Sigmoid colon (tissue), 7 donors: ENCODE measurements around the gene SPATS2L. TPM values are rescaled to one million over a fixed set of nuclear protein-coding genes. Genes with fewer than 3 reads are reported as not detected.

ENCODE experiments used
- DNase-seq: peaks from one replicate; pipeline ENCODE4 v3.0.0-alpha.2; 2019
- H3K27ac ChIP-seq, 4 donors: fragments of 200-600 bp; sonication (generic); one replicate each; pipeline ENCODE4 v1.5.1; 2016 to 2019; ENCODE audit warnings: mild to moderate bottlenecking in 1 of 4
- H3K27me3 ChIP-seq, 3 donors: fragments of 200-600 bp; sonication (generic); one replicate each; pipeline ENCODE4 v1.5.1; 2019; ENCODE audit warnings: mild to moderate bottlenecking in 1 of 3
- H3K36me3 ChIP-seq, 4 donors: fragments of 200-600 bp; sonication (generic); one replicate each; pipeline ENCODE4 v1.5.1; 2016 to 2019
- H3K4me1 ChIP-seq, 4 donors: fragments of 200-600 bp; sonication (generic); one replicate each; pipeline ENCODE4 v1.5.1; 2017 to 2019
- H3K4me3 ChIP-seq, 4 donors: fragments of 200-600 bp; sonication (generic); one replicate each; pipeline ENCODE4 v1.5.1; 2017 to 2019; ENCODE audit warnings: mild to moderate bottlenecking in 2 of 4, moderate library complexity in 1 of 4
- H3K9me3 ChIP-seq, 4 donors: fragments of 200-600 bp in 3 of 4; sonication (generic) in 3 of 4; one replicate each; pipeline versions ENCODE4 v1.5.1 to v1.6.1; 2013 to 2019
- EP300 ChIP-seq, 4 donors: sonication (generic); formaldehyde crosslinking; IDR thresholded peaks; one replicate each; pipeline ENCODE4 v1.6.1; 2017; ENCODE audit warnings: antibody characterized with exemption in 4 of 4
- POLR2A ChIP-seq, 2 donors: fragments of 450-650 bp; IDR thresholded peaks; one replicate each; pipeline ENCODE4 v1.6.1; 2016; ENCODE audit warnings: antibody characterized with exemption in 2 of 2, mild to moderate bottlenecking in 2 of 2, moderate library complexity in 2 of 2
- POLR2AphosphoS5 ChIP-seq, 4 donors: sonication (generic); formaldehyde crosslinking; IDR thresholded peaks; one replicate each; pipeline ENCODE4 v1.6.1; 2017; ENCODE audit warnings: antibody characterized with exemption in 4 of 4
- WGBS, 2 donors: extraction: QIAGEN DNeasy Blood & Tissue Kit; methylation state at CpG; one replicate each; pipeline ENCODE4 v1.1.7; 2013; 5-methylcytosine and 5-hydroxymethylcytosine counted together
- intact Hi-C: fragments of 100-400 bp; cut with DNase I; formaldehyde crosslinking; loops from one replicate; pipeline ENCODE4 v1.15.1; 2023
- polyA plus RNA-seq, 3 donors: library from polyadenylated mRNA; stranded (reverse); fragments of 200-250 nt; gene quantifications; one replicate each; pipeline ENCODE4 v1.2.3, GENCODE V29; 2013
- total RNA-seq, 4 donors: library from RNA; depleted of rRNA; stranded (reverse); fragments of >200 nt; gene quantifications; one replicate each; pipeline ENCODE4 v1.1.0, GENCODE V29; 2016
- TF ChIP-seq, protein P1 (sequence below), 4 experiments: fragments of 450-650 bp in 3 of 4; fragments of 200-600 bp in 1 of 4; IDR thresholded peaks; one replicate each; pipeline ENCODE4 v1.5.1; 2016 to 2019; ENCODE audit warnings: antibody characterized with exemption in 4 of 4, mild to moderate bottlenecking in 3 of 4, moderate library complexity in 2 of 4
- donor health status: healthy with polysubstance abuse.
- donor health status: Bipolar disorder and iron deficiency.
- donor health status: healthy.

Gene SPATS2L
- total and polyA plus RNA-seq, 7 donors = 63.5 to 305 (median 104) TPM

DNA sequence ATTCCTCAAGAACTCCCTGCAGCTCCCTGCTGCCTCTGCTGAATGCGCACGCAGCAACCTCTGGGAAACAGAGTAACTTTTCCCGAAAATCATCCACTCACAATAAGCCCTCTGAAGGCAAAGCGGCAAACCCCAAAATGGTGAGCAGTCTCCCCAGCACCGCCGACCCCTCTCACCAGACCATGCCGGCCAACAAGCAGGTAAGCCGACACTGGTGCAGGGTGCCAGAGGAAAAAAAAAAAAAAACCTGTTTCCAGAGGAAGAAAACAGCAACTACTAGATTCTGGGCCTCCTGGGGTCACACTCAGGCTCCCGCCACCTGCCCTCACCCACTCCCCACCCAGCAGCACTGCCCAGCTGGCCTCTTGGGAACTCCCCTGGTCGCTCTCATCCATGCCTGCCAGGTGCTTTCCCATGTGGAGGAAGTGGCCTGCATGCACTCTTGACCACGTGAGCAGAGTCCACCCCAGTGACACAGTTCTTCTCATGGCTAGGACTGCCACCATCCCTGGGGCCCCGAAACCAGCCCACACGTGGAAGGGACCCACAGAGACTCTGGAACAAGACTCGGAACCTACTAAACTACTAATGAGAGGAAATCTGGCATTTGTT lies 166.5 kb downstream of the SPATS2L start:
- Histone ChIP-seq H3K36me3 (peaks cover 3 to 69% (median 25%) of the 10 kb centered on the region in 4 donors), H3K4me3 (no peak overlapping the region), H3K27me3 (no peaks in the 10 kb centered on the region), H3K27ac (no peak overlapping the region), H3K4me1 (peaks cover 0 to 29% (median 16%) of the 10 kb centered on the region in 4 donors), H3K9me3 (no peaks in the 10 kb centered on the region)
- TF ChIP-seq EP300 (IDR thresholded peaks at IDR 0.05) (no peak), POLR2A (IDR thresholded peaks at IDR 0.05) (no peak), POLR2AphosphoS5 (IDR thresholded peaks at IDR 0.05) (no peak)
- TF ChIP-seq, protein P1, sequence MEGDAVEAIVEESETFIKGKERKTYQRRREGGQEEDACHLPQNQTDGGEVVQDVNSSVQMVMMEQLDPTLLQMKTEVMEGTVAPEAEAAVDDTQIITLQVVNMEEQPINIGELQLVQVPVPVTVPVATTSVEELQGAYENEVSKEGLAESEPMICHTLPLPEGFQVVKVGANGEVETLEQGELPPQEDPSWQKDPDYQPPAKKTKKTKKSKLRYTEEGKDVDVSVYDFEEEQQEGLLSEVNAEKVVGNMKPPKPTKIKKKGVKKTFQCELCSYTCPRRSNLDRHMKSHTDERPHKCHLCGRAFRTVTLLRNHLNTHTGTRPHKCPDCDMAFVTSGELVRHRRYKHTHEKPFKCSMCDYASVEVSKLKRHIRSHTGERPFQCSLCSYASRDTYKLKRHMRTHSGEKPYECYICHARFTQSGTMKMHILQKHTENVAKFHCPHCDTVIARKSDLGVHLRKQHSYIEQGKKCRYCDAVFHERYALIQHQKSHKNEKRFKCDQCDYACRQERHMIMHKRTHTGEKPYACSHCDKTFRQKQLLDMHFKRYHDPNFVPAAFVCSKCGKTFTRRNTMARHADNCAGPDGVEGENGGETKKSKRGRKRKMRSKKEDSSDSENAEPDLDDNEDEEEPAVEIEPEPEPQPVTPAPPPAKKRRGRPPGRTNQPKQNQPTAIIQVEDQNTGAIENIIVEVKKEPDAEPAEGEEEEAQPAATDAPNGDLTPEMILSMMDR (IDR thresholded peaks at IDR 0.05) = no peak
- 92 to 94% methylated on average over 14 of the region's 14 CpGs for WGBS, 2 donors
- DNase-seq = no peak
- intact Hi-C loops = loop anchor here (10.0 kb wide), 1 partner anchor 318 kb away; no protein-coding TSS in a partner anchor

DNA sequence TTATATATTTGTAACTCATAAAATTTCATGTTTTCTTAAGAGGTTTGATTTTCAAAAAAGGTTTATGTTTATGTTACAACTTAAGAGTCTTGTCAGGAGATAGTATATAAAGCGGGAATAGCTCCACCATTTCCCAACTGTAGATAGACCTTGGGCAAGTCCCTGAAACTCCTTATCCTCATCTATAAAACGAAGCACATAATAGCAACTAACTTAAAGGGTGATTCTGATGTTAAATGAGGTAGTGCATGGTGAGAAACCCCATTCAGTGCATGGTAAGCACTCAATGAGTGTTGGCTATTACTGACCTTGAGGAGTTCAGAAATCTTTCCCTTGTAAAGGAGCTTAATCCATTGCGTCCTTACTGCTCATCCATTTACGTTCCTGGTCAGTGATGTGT lies 169.3 kb downstream of the SPATS2L start:
- DNase-seq = no peak
- H3K36me3 ChIP-seq = peaks cover 0 to 69% (median 25%) of the 10 kb centered on the region in 4 donors
- TF ChIP-seq EP300 (IDR thresholded peaks at IDR 0.05) = no peak
- no peak for TF ChIP-seq POLR2AphosphoS5 (IDR thresholded peaks at IDR 0.05)
- no peak for TF ChIP-seq POLR2A (IDR thresholded peaks at IDR 0.05)
- TF ChIP-seq, protein P1 (IDR thresholded peaks at IDR 0.05) = no peak
- H3K27ac ChIP-seq = no peak overlapping the region
- WGBS, 2 donors = 92 to 95% methylated on average over 4 of the region's 4 CpGs
- H3K4me1 ChIP-seq = peaks cover 0 to 31% (median 20%) of the 10 kb centered on the region in 4 donors
- H3K4me3 ChIP-seq = no peak overlapping the region
- intact Hi-C loops = loop anchor here (10.0 kb wide), 1 partner anchor 321 kb away; no protein-coding TSS in a partner anchor
- H3K27me3 ChIP-seq = no peaks in the 10 kb centered on the region
- no peaks in the 10 kb centered on the region for H3K9me3 ChIP-seq

DNA sequence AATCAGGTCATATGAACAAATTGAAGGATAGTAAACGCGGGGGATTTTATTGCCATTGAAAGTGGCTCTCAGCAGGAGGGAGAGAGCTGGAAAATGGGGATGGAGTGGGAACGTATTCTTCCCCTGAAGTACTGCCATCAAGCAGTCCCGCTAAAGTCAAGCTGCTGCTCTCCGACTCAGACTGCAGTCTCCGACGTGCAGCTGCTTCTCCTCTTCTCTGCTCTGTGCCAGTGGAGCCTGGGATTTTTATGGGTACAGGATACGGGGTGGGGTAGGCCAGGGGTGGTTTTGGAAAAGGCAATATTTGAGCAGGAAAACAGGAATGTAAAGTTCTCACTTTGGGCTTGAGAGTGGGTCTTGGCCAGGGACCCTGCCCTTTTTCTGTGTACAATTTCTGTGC lies 170.3 kb downstream of the SPATS2L start:
- H3K27ac ChIP-seq = peak overlapping the region; percentile 63 to 79 (median 74)
- no peak overlapping the region for H3K4me3 ChIP-seq
- WGBS, 2 donors = 81 to 87% methylated on average over 8 of the region's 8 CpGs
- H3K36me3 ChIP-seq = peaks cover 0 to 61% (median 22%) of the 10 kb centered on the region in 4 donors
- TF ChIP-seq EP300 (IDR thresholded peaks at IDR 0.05) (no peak), POLR2AphosphoS5 (IDR thresholded peaks at IDR 0.05) (peak in 1 of 4 donors; percentile 5), POLR2A (IDR thresholded peaks at IDR 0.05) (no peak)
- TF ChIP-seq, protein P1 (IDR thresholded peaks at IDR 0.05) = no peak
- peaks cover 0 to 37% (median 20%) of the 10 kb centered on the region in 4 donors for H3K4me1 ChIP-seq
- no peaks in the 10 kb centered on the region for H3K9me3 ChIP-seq
- intact Hi-C loops = loop anchor here (10.0 kb wide), 1 partner anchor 322 kb away; no protein-coding TSS in a partner anchor
- no peaks in the 10 kb centered on the region for H3K27me3 ChIP-seq
- no peak for DNase-seq

DNA sequence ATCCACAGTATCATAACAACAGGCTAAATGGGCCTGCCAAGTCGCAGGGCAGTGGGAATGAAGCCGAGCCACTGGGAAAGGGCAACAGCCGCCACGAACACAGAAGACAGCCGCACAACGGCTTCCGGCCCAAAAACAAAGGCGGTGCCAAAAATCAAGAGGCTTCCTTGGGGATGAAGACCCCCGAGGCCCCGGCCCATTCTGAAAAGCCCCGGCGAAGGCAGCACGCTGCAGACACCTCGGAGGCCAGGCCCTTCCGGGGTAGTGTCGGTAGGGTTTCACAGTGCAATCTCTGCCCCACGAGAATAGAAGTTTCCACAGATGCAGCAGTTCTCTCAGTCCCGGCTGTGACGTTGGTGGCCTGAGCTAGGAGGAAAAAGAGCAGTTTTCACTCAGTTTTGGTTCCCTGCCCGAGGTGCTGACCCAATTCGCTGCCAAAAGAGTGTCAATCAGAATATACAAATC lies 171.2 kb downstream of the SPATS2L start:
- DNase-seq = peak; percentile 88
- H3K4me1 ChIP-seq = peaks cover 0 to 37% (median 20%) of the 10 kb centered on the region in 4 donors
- peaks cover 0 to 53% (median 20%) of the 10 kb centered on the region in 4 donors for H3K36me3 ChIP-seq
- no peaks in the 10 kb centered on the region for H3K9me3 ChIP-seq
- 87 to 90% methylated on average over 21 of the region's 21 CpGs for WGBS, 2 donors
- intact Hi-C loops = loop anchor here (10.0 kb wide), 1 partner anchor 323 kb away; no protein-coding TSS in a partner anchor
- TF ChIP-seq POLR2AphosphoS5 (IDR thresholded peaks at IDR 0.05) = peak; percentile 15 to 59 (median 50)
- no peak for TF ChIP-seq POLR2A (IDR thresholded peaks at IDR 0.05)
- H3K27me3 ChIP-seq = no peaks in the 10 kb centered on the region
- peak overlapping the region in 1 of 4 donors; percentile 22 for H3K4me3 ChIP-seq
- H3K27ac ChIP-seq = peak overlapping the region; percentile 63 to 79 (median 74)

DNA sequence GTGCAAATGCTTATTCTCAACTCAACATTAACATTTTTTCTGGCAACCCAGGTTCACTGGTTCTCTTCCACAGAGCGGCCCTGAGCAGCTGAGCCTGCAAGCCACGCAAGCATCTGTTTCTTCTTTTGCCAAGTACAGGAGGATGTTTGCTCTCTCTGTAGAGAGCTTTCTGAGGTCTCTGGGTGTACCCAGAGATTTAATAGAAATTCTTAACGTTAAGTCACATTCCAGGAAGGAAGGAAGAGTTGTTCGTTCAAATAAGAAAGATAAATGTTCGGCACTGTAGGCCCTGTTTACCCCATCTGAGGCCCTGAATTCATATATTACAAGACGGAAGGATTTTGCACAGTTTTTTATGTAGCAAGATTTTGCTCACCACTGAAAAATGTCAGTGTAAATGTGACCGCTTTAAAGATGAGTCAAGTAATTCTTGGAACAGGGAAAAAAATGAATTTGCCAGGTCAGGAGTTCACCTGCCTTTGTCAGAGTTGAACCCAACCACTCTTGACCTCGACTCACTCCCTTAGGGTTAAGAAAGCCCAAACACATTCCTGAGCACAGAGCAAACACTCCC lies 173.3 kb downstream of the SPATS2L start:
- H3K36me3 ChIP-seq = peaks cover 0 to 33% (median 10%) of the 10 kb centered on the region in 4 donors
- H3K9me3 ChIP-seq = no peaks in the 10 kb centered on the region
- DNase-seq = peak; percentile 73
- TF ChIP-seq POLR2AphosphoS5 (IDR thresholded peaks at IDR 0.05) (peak; percentile 27 to 74 (median 48)), EP300 (IDR thresholded peaks at IDR 0.05) (no peak), POLR2A (IDR thresholded peaks at IDR 0.05) (no peak)
- TF ChIP-seq, protein P1 (IDR thresholded peaks at IDR 0.05) = no peak
- 60 to 76% methylated on average over 8 of the region's 8 CpGs for WGBS, 2 donors
- no peak overlapping the region for H3K4me3 ChIP-seq
- no peaks in the 10 kb centered on the region for H3K27me3 ChIP-seq
- H3K27ac ChIP-seq = peak overlapping the region in 3 of 4 donors; percentile 21 to 79 (median 77)
- intact Hi-C loops = loop anchor here (5.0 to 10.0 kb wide), 2 partner anchors 172 to 325 kb away; partner anchors contain the start of gene SPATS2L
- H3K4me1 ChIP-seq = peaks cover 0 to 37% (median 20%) of the 10 kb centered on the region in 4 donors
